HCT116 (cell line): ENCODE data around the gene C2orf80. TPM values are rescaled to one million over a fixed set of nuclear protein-coding genes. Genes with fewer than 3 reads are reported as not detected.
A peak's percentile ranks its signal among the peaks of the same experiment; 100 is the strongest.

Source experiments
- ATAC-seq: fragments of 200-7000 bp; cut with Tn5 transposase; 2 replicates; pipeline ENCODE4 v1.9.1; 2020; ENCODE audit warnings: mild to moderate bottlenecking, moderate library complexity
- BruUV-seq: library from RNA; stranded (reverse); fragments of 400-500 nt; replicated peaks from 2 replicates; lab custom pipeline; 2021; lab: Mats Ljungman, UMichigan
- CTCF ChIA-PET: fragments of 300-600 bp; sonication (Branson Sonifier 250); formaldehyde crosslinking; loops from one replicate; lab custom pipeline; 2021; ENCODE audit warnings: antibody characterized with exemption; lab: Charles Lee
- POLR2A ChIA-PET: fragments of 300-600, 350-600 bp; sonication (Branson Sonifier 250); formaldehyde crosslinking; loops from one replicate; lab custom pipeline; 2021; ENCODE audit warnings: antibody characterized with exemption; lab: Charles Lee
- RAD21 ChIA-PET, 2 experiments: fragments of 300-600 bp; sonication (Branson Sonifier 250); formaldehyde crosslinking; loops; one replicate each; lab custom pipeline; 2023; ENCODE audit warnings: low total read pairs in 2 of 2; ENCODE audit not compliant: uncharacterized antibody in 2 of 2, unreplicated experiment in 2 of 2, low non-redundant PET in 1 of 2; lab: Charles Lee
- DNase-seq: peaks from one replicate; pipeline ENCODE4 v3.0.0-alpha.2; 2010; ENCODE audit warnings: low read depth, low spot score
- H2AFZ ChIP-seq: fragments of 200-600 bp; shearing (Covaris generic), sonication (generic); 2 replicates; pipeline ENCODE4 v1.6.1; 2017; ENCODE audit warnings: low read depth, mixed run types, mixed read lengths, antibody characterized with exemption, low read length; ENCODE audit not compliant: poor library complexity, severe bottlenecking
- H3K27ac ChIP-seq: 2 replicates; pipeline ENCODE4 v1.5.1; 2012; ENCODE audit warnings: low read depth, low read length
- H3K27me3 ChIP-seq: fragments of 200-600 bp; sonication (generic); 2 replicates; pipeline ENCODE4 v1.6.1; 2016; ENCODE audit warnings: mixed run types, low read length, mixed read lengths; ENCODE audit not compliant: insufficient read depth
- H3K36me3 ChIP-seq, 2 experiments: fragments of 200-500 bp in 1 of 2; fragments of 200-600 bp in 1 of 2; sonication (Bioruptor generic) in 1 of 2; sonication (generic) in 1 of 2; 2 replicates each; pipeline versions ENCODE4 v1.5.1 to v1.6.1; 2014 to 2016; ENCODE audit warnings: low read length in 2 of 2, inconsistent platforms in 1 of 2, mixed read lengths in 1 of 2, mixed run types in 1 of 2; ENCODE audit not compliant: insufficient read depth in 2 of 2, control insufficient read depth in 1 of 2
- H3K4me1 ChIP-seq, 2 experiments: fragments of 200-600 bp in 1 of 2; sonication (generic) in 1 of 2; 2 replicates each; pipeline versions ENCODE4 v1.5.1 to v1.6.1; 2012 to 2017; ENCODE audit warnings: low read length in 2 of 2, inconsistent platforms in 1 of 2, mild to moderate bottlenecking in 1 of 2, mixed read lengths in 1 of 2, mixed run types in 1 of 2, moderate library complexity in 1 of 2; ENCODE audit not compliant: insufficient read depth in 2 of 2, control insufficient read depth in 1 of 2
- H3K4me2 ChIP-seq: fragments of 200-600 bp; sonication (generic); 2 replicates; pipeline ENCODE4 v1.6.1; 2017; ENCODE audit warnings: mixed run types, low read length, mixed read lengths
- H3K4me3 ChIP-seq, 2 experiments: fragments of 200-600 bp in 1 of 2; sonication (generic) in 1 of 2; replicated peaks in 1 of 2; 2 replicates each; pipeline ENCODE4 v1.5.1; 2011 to 2016; ENCODE audit warnings: low read length in 2 of 2, control low read depth in 1 of 2, low read depth in 1 of 2, mild to moderate bottlenecking in 1 of 2, mixed read lengths in 1 of 2, mixed run types in 1 of 2
- H3K79me2 ChIP-seq: fragments of 200-600 bp; sonication (generic); 2 replicates; pipeline ENCODE4 v1.6.1; 2017; ENCODE audit warnings: mild to moderate bottlenecking, mixed run types, low read length, moderate library complexity, mixed read lengths; ENCODE audit not compliant: insufficient read depth
- H3K9ac ChIP-seq: fragments of 200-600 bp; sonication (generic); 2 replicates; pipeline ENCODE4 v1.6.1; 2016; ENCODE audit warnings: low read length, mixed read lengths
- H3K9me2 ChIP-seq: fragments of 200-600 bp; sonication (generic), shearing (Covaris generic); 2 replicates; pipeline ENCODE4 v1.6.1; 2017; ENCODE audit warnings: mixed run types, mild to moderate bottlenecking, moderate library complexity; ENCODE audit not compliant: insufficient read depth
- H3K9me3 ChIP-seq, 2 experiments: fragments of 200-500 bp in 1 of 2; fragments of 200-600 bp in 1 of 2; sonication (Bioruptor generic) in 1 of 2; sonication (generic) in 1 of 2; 2 replicates each; pipeline ENCODE4 v1.6.1; 2014 to 2017; ENCODE audit warnings: low read length in 2 of 2, mixed read lengths in 2 of 2, inconsistent platforms in 1 of 2, low read depth in 1 of 2, mild to moderate bottlenecking in 1 of 2, mixed run types in 1 of 2, moderate library complexity in 1 of 2; ENCODE audit not compliant: control insufficient read depth in 1 of 2, insufficient read depth in 1 of 2
- H4K20me1 ChIP-seq: fragments of 200-600 bp; sonication (generic), shearing (Covaris generic); 2 replicates; pipeline ENCODE4 v1.6.1; 2017; ENCODE audit warnings: mixed run types, mild to moderate bottlenecking, moderate library complexity; ENCODE audit not compliant: insufficient read depth
- ATF3 ChIP-seq: IDR thresholded peaks from 2 replicates; pipeline ENCODE4 v1.6.1; 2012
- CBX3 ChIP-seq: IDR thresholded peaks from 2 replicates; pipeline ENCODE4 v1.6.1; 2012; ENCODE audit warnings: low read depth
- FOSL1 ChIP-seq: IDR thresholded peaks from 2 replicates; pipeline ENCODE4 v1.6.1; 2012; ENCODE audit warnings: low read depth
- MAX ChIP-seq: IDR thresholded peaks from 2 replicates; pipeline ENCODE4 v1.6.1; 2012
- POLR2A ChIP-seq: IDR thresholded peaks from 2 replicates; pipeline ENCODE4 v1.7.0; 2011; ENCODE audit warnings: borderline replicate concordance; ENCODE audit not compliant: insufficient read depth, insufficient read length; ENCODE audit errors: extremely low read depth
- SIN3A ChIP-seq: IDR thresholded peaks from 2 replicates; pipeline ENCODE4 v1.6.1; 2012; ENCODE audit warnings: low read depth
- SP1 ChIP-seq: IDR thresholded peaks from 2 replicates; pipeline ENCODE4 v1.6.1; 2012; ENCODE audit warnings: low read depth
- SRF ChIP-seq: IDR thresholded peaks from 2 replicates; pipeline ENCODE4 v1.6.1; 2012; ENCODE audit warnings: low read depth
- TCF7L2 ChIP-seq: IDR thresholded peaks from 2 replicates; pipeline ENCODE4 v1.7.0; 2011; ENCODE audit warnings: borderline replicate concordance, inconsistent platforms; ENCODE audit not compliant: insufficient read depth, insufficient read length; ENCODE audit errors: extremely low read depth
- YY1 ChIP-seq: IDR thresholded peaks from 2 replicates; pipeline ENCODE4 v1.6.1; 2011; ENCODE audit warnings: low read length, low read depth, moderate library complexity, mild to moderate bottlenecking; ENCODE audit not compliant: insufficient replicate concordance; ENCODE audit errors: extremely low read depth
- ZFX ChIP-seq: fragments of 450-650 bp; IDR thresholded peaks from 2 replicates; pipeline ENCODE4 v1.6.1; 2017
- intact Hi-C: fragments of 100-400 bp; cut with micrococcal nuclease; formaldehyde crosslinking; loops from 2 replicates; pipeline ENCODE4 v1.10.0; 2022
- total RNA-seq: library from RNA; stranded (reverse); gene quantifications from one replicate; pipeline ENCODE4 v1.2.1, GENCODE V29; 2021; ENCODE audit not compliant: unreplicated experiment

Gene C2orf80
- total RNA-seq, 1 experiment from 2014 or later = not detected

GRCh38 chr2:208182835-208183234, 7.0 kb downstream of the C2orf80 start (continued):
- TF ChIP-seq TCF7L2 = no peak

GRCh38 chr2:208179028-208179609, 10.7 kb downstream of the C2orf80 start:
- ChIA-PET CTCF (no interaction called here), RAD21 (no interaction called here), POLR2A (no interaction called here)
- no peak for DNase-seq
- no peaks in the 10 kb centered on the region for H3K27me3 ChIP-seq
- H3K4me3 ChIP-seq = no peak overlapping the region
- H3K4me1 ChIP-seq = peaks cover 6 to 20% of the 10 kb centered on the region in 2 experiments; a peak in 3 of 4 replicates
- peak overlapping the region; percentile 21; the same call in 1 of the 2 replicates for H3K4me2 ChIP-seq
- H3K9ac ChIP-seq = no peak overlapping the region
- no peak overlapping the region for H2AFZ ChIP-seq
- TF ChIP-seq YY1 (no peak), SRF (no peak), FOSL1 (no peak), MAX (no peak)
- H3K36me3 ChIP-seq = no peaks in the 10 kb centered on the region
- H4K20me1 ChIP-seq = no peaks in the 10 kb centered on the region
- peak; percentile 31; the same call in 1 of the 2 replicates for ATAC-seq
- intact Hi-C loops = no loop called here
- no peaks in the 10 kb centered on the region for H3K9me3 ChIP-seq
- no peak overlapping the region for H3K27ac ChIP-seq
- H3K79me2 ChIP-seq = no peaks in the 10 kb centered on the region
- no TSS peak for BruUV-seq
- no peaks in the 10 kb centered on the region for H3K9me2 ChIP-seq

- RAD21 ChIA-PET = interaction anchor here in 1 of 2 experiments (1.0 kb wide), 1 partner anchor 74 kb away, joined by 3 read pairs; no protein-coding TSS in a partner anchor
- Histone ChIP-seq H3K79me2 (no peaks in the 10 kb centered on the region), H3K9ac (no peak overlapping the region), H2AFZ (peak overlapping the region; percentile 95), H3K9me3 (no peaks in the 10 kb centered on the region)
- CTCF ChIA-PET = interaction anchor here (1.0 to 2.7 kb wide), 9 partner anchors 10 to 104 kb away, joined by 3 to 24 read pairs (median 3); partner anchors contain the start of gene IDH1
- TF ChIP-seq SP1 = no peak
- TF ChIP-seq ZFX = no peak
- no peak for TF ChIP-seq ATF3
- no peak for TF ChIP-seq CBX3
- TF ChIP-seq SIN3A = no peak
- no peak for TF ChIP-seq POLR2A
- TF ChIP-seq, all 23 proteins: peak for 0
- Histone ChIP-seq H3K4me3 (no peak overlapping the region), H3K27ac (no peak overlapping the region), H3K9me2 (no peaks in the 10 kb centered on the region), H3K4me1 (peaks cover 6 to 28% of the 10 kb centered on the region in 2 experiments; a peak in 3 of 4 replicates), H3K27me3 (no peaks in the 10 kb centered on the region), H3K4me2 (peak overlapping the region; percentile 12; the same call in 1 of the 2 replicates), H3K36me3 (no peaks in the 10 kb centered on the region), H4K20me1 (no peaks in the 10 kb centered on the region)
- intact Hi-C loops = loop anchor here (2.0 kb wide), 1 partner anchor 79 kb away; the partner anchor contains the start of gene IDH1
- DNase-seq = no peak
- BruUV-seq = no TSS peak
- POLR2A ChIA-PET = interaction anchor here (1.3 kb wide), 1 partner anchor 79 kb away, joined by 3 read pairs; the partner anchor contains the start of gene IDH1
- ATAC-seq = no peak
Measured at GRCh38 chr2:208175840-208176153, 14.0 kb downstream of the C2orf80 start.
